OCI-LY7 (cell line): ENCODE results near the gene HNMT. TPM values are rescaled to one million over a fixed set of nuclear protein-coding genes. Genes with fewer than 3 reads are reported as not detected.

Experiments used
- BruUV-seq: library from RNA; stranded (reverse); fragments of 400-500 nt; replicated peaks from 2 replicates; lab custom pipeline; 2021; lab: Mats Ljungman, UMichigan
- CTCF ChIA-PET: fragments of 300-600 bp; sonication (Branson Sonifier 250); formaldehyde crosslinking; loops from one replicate; lab custom pipeline; 2022; ENCODE audit warnings: antibody characterized with exemption; ENCODE audit not compliant: unreplicated experiment; lab: Charles Lee
- POLR2A ChIA-PET: fragments of 300-600 bp; sonication (Branson Sonifier 250); formaldehyde crosslinking; loops from one replicate; lab custom pipeline; 2022; ENCODE audit warnings: antibody characterized with exemption; lab: Charles Lee
- DNase-seq: peaks from one replicate; pipeline ENCODE4 v3.0.0-alpha.2; 2015; ENCODE audit warnings: low spot score
- H2AFZ ChIP-seq: fragments of 200-600 bp; sonication (generic), shearing (Covaris generic); 2 replicates; pipeline ENCODE4 v1.6.1; 2014; ENCODE audit warnings: mild to moderate bottlenecking, antibody characterized with exemption, low read length, moderate library complexity
- H3K27ac ChIP-seq: fragments of 200-600 bp; sonication (generic); 2 replicates; pipeline ENCODE4 v1.5.1; 2014; ENCODE audit warnings: mixed run types, low read depth, mild to moderate bottlenecking, moderate library complexity, low read length, inconsistent platforms; ENCODE audit not compliant: poor library complexity, severe bottlenecking
- H3K36me3 ChIP-seq: fragments of 200-600 bp; sonication (generic); 2 replicates; pipeline ENCODE4 v1.6.1; 2014; ENCODE audit warnings: mild to moderate bottlenecking, antibody characterized with exemption, low read length, moderate library complexity, mixed read lengths; ENCODE audit not compliant: insufficient read depth
- H3K4me1 ChIP-seq: fragments of 200-600 bp; sonication (generic); 2 replicates; pipeline ENCODE4 v1.5.1; 2014; ENCODE audit warnings: mild to moderate bottlenecking, low read length; ENCODE audit not compliant: insufficient read depth, poor library complexity, severe bottlenecking
- H3K4me2 ChIP-seq: fragments of 200-600 bp; sonication (generic); 2 replicates; pipeline ENCODE4 v1.6.1; 2014; ENCODE audit warnings: mild to moderate bottlenecking, low read length
- H3K4me3 ChIP-seq: fragments of 200-600 bp; sonication (generic); 2 replicates; pipeline ENCODE4 v1.5.1; 2014; ENCODE audit warnings: mild to moderate bottlenecking, low read depth, low read length; ENCODE audit not compliant: poor library complexity, severe bottlenecking
- H3K79me2 ChIP-seq: fragments of 200-600 bp; sonication (generic); 2 replicates; pipeline ENCODE4 v1.6.1; 2016; ENCODE audit warnings: low read depth, mild to moderate bottlenecking, low read length, moderate library complexity, mixed read lengths; ENCODE audit not compliant: insufficient read depth
- H3K9me2 ChIP-seq: fragments of 200-600 bp; sonication (generic); 2 replicates; pipeline ENCODE4 v1.6.1; 2016; ENCODE audit warnings: mild to moderate bottlenecking, low read length, mixed read lengths; ENCODE audit not compliant: insufficient read depth
- H3K9me3 ChIP-seq: fragments of 200-600 bp; sonication (generic); 2 replicates; pipeline ENCODE4 v1.6.1; 2014; ENCODE audit warnings: mild to moderate bottlenecking, mixed run types, low read length, mixed read lengths
- H4K20me1 ChIP-seq: fragments of 200-600 bp; sonication (generic); 2 replicates; pipeline ENCODE4 v1.6.1; 2014; ENCODE audit warnings: mild to moderate bottlenecking, antibody characterized with exemption, low read length, moderate library complexity, mixed read lengths; ENCODE audit not compliant: insufficient read depth
- EZH2phosphoT487 ChIP-seq: fragments of 200-600 bp; sonication (generic); IDR thresholded peaks from 2 replicates; pipeline ENCODE4 v1.6.1; 2018; ENCODE audit warnings: low read depth, borderline replicate concordance, mild to moderate bottlenecking, mixed run types, antibody characterized with exemption, low read length, moderate library complexity, mixed read lengths
- intact Hi-C: fragments of 100-400 bp; cut with micrococcal nuclease; formaldehyde crosslinking; loops from one replicate; pipeline ENCODE4 v1.10.0; 2022; ENCODE audit not compliant: unreplicated experiment
- total RNA-seq, 2 experiments: library from RNA; depleted of rRNA in 1 of 2; stranded (reverse); fragments of >200 nt in 1 of 2; shearing (Covaris generic) in 1 of 2; gene quantifications; 2 replicates each; pipeline ENCODE4 v1.2.3, GENCODE V29; 2014 to 2022
- TF ChIP-seq, protein P1 (sequence below): fragments of 200-600 bp; sonication (generic); conservative IDR thresholded peaks from 2 replicates; pipeline ENCODE4 v1.5.1; 2014; ENCODE audit warnings: mild to moderate bottlenecking, antibody characterized with exemption, low read length, moderate library complexity, mixed read lengths

HNMT gene
- total RNA-seq, 2 experiments from 2014 or later: not detected

DNA sequence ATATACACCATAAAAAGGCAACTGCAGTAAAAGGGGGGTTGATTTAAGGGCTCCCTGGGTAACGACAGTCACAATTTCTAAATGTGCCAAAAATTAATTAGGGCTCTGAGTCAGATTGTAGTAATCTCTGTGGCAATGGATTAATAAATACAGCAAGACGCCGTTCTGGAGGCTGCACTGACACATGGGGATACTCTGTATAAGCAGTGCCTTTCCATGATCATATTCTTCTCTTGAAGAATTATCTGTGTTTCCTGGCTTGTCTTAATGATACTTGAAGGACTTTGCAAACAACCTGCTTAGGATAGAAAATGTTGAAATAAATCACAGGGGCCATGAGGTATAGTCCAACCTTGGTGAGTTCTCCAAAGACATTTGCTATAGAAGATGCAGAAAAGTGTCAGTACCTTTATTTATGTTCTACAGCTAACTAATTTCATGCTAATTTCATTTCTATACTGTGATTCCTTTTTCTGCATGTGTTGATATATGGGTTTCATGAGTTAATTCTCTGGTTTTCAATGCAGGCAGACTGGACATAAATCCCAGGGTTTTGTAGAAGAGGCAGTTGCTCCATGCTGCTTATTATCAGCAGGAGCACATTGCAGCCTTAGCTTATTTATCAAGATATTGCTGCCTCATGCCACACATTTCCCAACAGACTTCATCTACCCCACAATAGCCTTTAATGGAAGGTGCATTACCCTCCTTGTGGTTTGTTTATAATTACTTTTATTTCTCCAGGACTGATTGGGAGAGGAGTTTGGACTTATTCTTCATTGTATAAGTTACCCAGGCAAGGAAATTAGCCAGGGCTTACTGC is 54.8 kb downstream of the HNMT start:
- no peaks in the 10 kb centered on the region; the same call in 1 of the 2 replicates for H3K9me2 ChIP-seq
- H3K27ac ChIP-seq: no peak overlapping the region
- TF ChIP-seq, protein P1, sequence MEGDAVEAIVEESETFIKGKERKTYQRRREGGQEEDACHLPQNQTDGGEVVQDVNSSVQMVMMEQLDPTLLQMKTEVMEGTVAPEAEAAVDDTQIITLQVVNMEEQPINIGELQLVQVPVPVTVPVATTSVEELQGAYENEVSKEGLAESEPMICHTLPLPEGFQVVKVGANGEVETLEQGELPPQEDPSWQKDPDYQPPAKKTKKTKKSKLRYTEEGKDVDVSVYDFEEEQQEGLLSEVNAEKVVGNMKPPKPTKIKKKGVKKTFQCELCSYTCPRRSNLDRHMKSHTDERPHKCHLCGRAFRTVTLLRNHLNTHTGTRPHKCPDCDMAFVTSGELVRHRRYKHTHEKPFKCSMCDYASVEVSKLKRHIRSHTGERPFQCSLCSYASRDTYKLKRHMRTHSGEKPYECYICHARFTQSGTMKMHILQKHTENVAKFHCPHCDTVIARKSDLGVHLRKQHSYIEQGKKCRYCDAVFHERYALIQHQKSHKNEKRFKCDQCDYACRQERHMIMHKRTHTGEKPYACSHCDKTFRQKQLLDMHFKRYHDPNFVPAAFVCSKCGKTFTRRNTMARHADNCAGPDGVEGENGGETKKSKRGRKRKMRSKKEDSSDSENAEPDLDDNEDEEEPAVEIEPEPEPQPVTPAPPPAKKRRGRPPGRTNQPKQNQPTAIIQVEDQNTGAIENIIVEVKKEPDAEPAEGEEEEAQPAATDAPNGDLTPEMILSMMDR: no peak
- no peak for TF ChIP-seq EZH2phosphoT487
- no peaks in the 10 kb centered on the region for H3K36me3 ChIP-seq
- no peak overlapping the region for H3K4me3 ChIP-seq
- no peaks in the 10 kb centered on the region for H3K79me2 ChIP-seq
- no peak for DNase-seq
- no peaks in the 10 kb centered on the region for H3K4me1 ChIP-seq
- BruUV-seq: no TSS peak
- no peaks in the 10 kb centered on the region for H3K9me3 ChIP-seq
- no peaks in the 10 kb centered on the region for H4K20me1 ChIP-seq
- intact Hi-C loops: no loop called here
- no peak overlapping the region for H2AFZ ChIP-seq
- CTCF ChIA-PET: no interaction called here
- no peak overlapping the region for H3K4me2 ChIP-seq
- POLR2A ChIA-PET: interaction anchor here (0.6 kb wide), 1 partner anchor 1186 kb away, joined by 3 read pairs; no protein-coding TSS in a partner anchor

DNA sequence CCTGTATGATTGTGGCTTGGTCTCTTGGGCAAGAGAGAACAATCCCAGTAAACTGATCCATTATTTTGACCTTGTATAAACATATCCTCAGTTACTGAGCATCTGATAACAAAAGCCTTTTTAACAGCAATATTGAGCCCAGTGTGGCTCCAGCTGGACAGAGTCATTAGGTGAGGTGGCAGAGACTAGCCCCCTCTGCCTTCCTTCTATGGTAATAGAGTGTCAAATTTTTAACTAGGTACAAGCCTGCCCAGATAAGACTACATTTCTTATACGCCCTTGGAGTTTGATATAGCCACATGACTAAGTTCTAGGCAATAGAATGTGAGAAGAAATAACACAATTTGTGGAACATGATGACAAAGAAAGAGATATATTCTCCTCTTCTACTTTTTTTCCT is 56.2 kb downstream of the HNMT start:
- no peaks in the 10 kb centered on the region for H4K20me1 ChIP-seq
- CTCF ChIA-PET: no interaction called here
- H3K9me3 ChIP-seq: no peaks in the 10 kb centered on the region
- H3K4me3 ChIP-seq: no peak overlapping the region
- H3K4me2 ChIP-seq: no peak overlapping the region
- POLR2A ChIA-PET: interaction anchor here (0.7 kb wide), 1 partner anchor 1324 kb away, joined by 3 read pairs; no protein-coding TSS in a partner anchor
- H3K4me1 ChIP-seq: no peaks in the 10 kb centered on the region
- no peak overlapping the region for H2AFZ ChIP-seq
- H3K79me2 ChIP-seq: no peaks in the 10 kb centered on the region
- H3K9me2 ChIP-seq: no peaks in the 10 kb centered on the region; the same call in 1 of the 2 replicates
- no peak overlapping the region for H3K27ac ChIP-seq
- intact Hi-C loops: no loop called here
- H3K36me3 ChIP-seq: no peaks in the 10 kb centered on the region
- no TSS peak for BruUV-seq
- TF ChIP-seq EZH2phosphoT487: no peak
- TF ChIP-seq, protein P1: no peak
- DNase-seq: no peak

DNA sequence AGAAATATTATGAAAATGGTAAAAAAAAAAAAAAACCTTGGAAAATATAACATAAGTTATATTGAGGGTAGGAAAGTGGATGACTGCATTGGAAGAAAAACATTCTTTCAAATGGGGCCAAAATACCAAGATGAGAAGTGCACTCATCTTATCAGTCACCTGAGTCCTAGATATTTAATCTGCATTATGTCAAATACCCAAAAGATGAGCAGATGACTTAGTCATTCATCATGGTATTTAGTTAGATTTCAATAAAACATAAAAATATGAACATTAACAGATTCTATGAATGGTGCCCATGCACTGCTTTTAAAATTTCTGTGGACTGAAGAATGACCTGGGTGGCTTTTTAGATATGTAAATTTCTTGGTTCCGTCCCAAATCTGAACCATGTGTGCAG is 56.9 kb downstream of the HNMT start:
- BruUV-seq: no TSS peak
- no peak overlapping the region for H3K27ac ChIP-seq
- H3K4me2 ChIP-seq: no peak overlapping the region
- no peaks in the 10 kb centered on the region for H3K36me3 ChIP-seq
- intact Hi-C loops: no loop called here
- TF ChIP-seq, protein P1: no peak
- TF ChIP-seq EZH2phosphoT487: no peak
- no peaks in the 10 kb centered on the region; the same call in 1 of the 2 replicates for H3K9me2 ChIP-seq
- H3K4me3 ChIP-seq: no peak overlapping the region
- H4K20me1 ChIP-seq: no peaks in the 10 kb centered on the region
- H3K79me2 ChIP-seq: no peaks in the 10 kb centered on the region
- H2AFZ ChIP-seq: no peak overlapping the region
- no peaks in the 10 kb centered on the region for H3K4me1 ChIP-seq
- ChIA-PET CTCF (no interaction called here), POLR2A (interaction anchor here (0.7 kb wide), 1 partner anchor 1323 kb away, joined by 3 read pairs; no protein-coding TSS in a partner anchor)
- H3K9me3 ChIP-seq: no peaks in the 10 kb centered on the region
- DNase-seq: no peak
